Hepatocyte (in vitro differentiated cells): ENCODE results near the gene CPEB1.

Experiments
- EZH2 ChIP-seq: fragments of 200-600 bp; sonication (generic); IDR thresholded peaks from 2 replicates; pipeline ENCODE4 v1.6.1; 2016; ENCODE audit warnings: antibody characterized with exemption, mild to moderate bottlenecking, borderline replicate concordance
- EZH2phosphoT487 ChIP-seq: fragments of 200-600 bp; sonication (generic); IDR thresholded peaks from one replicate; pipeline ENCODE4 v1.6.1; 2018; ENCODE audit warnings: antibody characterized with exemption, mild to moderate bottlenecking, low read depth, moderate library complexity; ENCODE audit not compliant: unreplicated experiment, severe bottlenecking
- TF ChIP-seq, protein P1 (sequence below): fragments of 200-600 bp; sonication (generic); IDR thresholded peaks from 2 replicates; pipeline ENCODE4 v1.5.1; 2016; ENCODE audit warnings: antibody characterized with exemption, mild to moderate bottlenecking; ENCODE audit not compliant: poor library complexity

GRCh38 chr15:82530606-82531379, 116.4 kb downstream of the CPEB1 start:
- TF ChIP-seq, protein P1, sequence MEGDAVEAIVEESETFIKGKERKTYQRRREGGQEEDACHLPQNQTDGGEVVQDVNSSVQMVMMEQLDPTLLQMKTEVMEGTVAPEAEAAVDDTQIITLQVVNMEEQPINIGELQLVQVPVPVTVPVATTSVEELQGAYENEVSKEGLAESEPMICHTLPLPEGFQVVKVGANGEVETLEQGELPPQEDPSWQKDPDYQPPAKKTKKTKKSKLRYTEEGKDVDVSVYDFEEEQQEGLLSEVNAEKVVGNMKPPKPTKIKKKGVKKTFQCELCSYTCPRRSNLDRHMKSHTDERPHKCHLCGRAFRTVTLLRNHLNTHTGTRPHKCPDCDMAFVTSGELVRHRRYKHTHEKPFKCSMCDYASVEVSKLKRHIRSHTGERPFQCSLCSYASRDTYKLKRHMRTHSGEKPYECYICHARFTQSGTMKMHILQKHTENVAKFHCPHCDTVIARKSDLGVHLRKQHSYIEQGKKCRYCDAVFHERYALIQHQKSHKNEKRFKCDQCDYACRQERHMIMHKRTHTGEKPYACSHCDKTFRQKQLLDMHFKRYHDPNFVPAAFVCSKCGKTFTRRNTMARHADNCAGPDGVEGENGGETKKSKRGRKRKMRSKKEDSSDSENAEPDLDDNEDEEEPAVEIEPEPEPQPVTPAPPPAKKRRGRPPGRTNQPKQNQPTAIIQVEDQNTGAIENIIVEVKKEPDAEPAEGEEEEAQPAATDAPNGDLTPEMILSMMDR = peak; percentile 95
- TF ChIP-seq EZH2 (no peak), EZH2phosphoT487 (no peak)
